Endodermal cell (in vitro differentiated cells): Measurements from ENCODE around the gene FARP1. TPM values are rescaled to one million over a fixed set of nuclear protein-coding genes. Genes with fewer than 3 reads are reported as not detected.
A peak's percentile ranks its signal among the peaks of the same experiment; 100 is the strongest.

Experiments used
- DNase-seq: peaks from one replicate; pipeline ENCODE4 v3.0.0-alpha.2; 2017
- H3K27ac ChIP-seq: 2 replicates; pipeline ENCODE4 v1.5.1; 2013; ENCODE audit warnings: mild to moderate bottlenecking, low read depth, low read length, moderate library complexity
- H3K27me3 ChIP-seq: 2 replicates; pipeline ENCODE4 v1.6.1; 2013; ENCODE audit warnings: mild to moderate bottlenecking, low read length, moderate library complexity; ENCODE audit not compliant: insufficient read depth, control insufficient read depth, poor library complexity, severe bottlenecking
- H3K36me3 ChIP-seq: 2 replicates; pipeline ENCODE4 v1.7.0; 2013; ENCODE audit warnings: mild to moderate bottlenecking, low read length, moderate library complexity; ENCODE audit not compliant: control insufficient read depth, insufficient read depth
- H3K4me1 ChIP-seq: one replicate; pipeline ENCODE4 v1.7.0; 2013; ENCODE audit warnings: low read length; ENCODE audit not compliant: control insufficient read depth, insufficient read depth
- H3K4me3 ChIP-seq: 2 replicates; pipeline ENCODE4 v1.5.1; 2013; ENCODE audit warnings: mild to moderate bottlenecking, low read length, moderate library complexity
- H3K9ac ChIP-seq: 2 replicates; pipeline ENCODE4 v1.6.1; 2013; ENCODE audit warnings: mild to moderate bottlenecking, low read length, moderate library complexity; ENCODE audit not compliant: poor library complexity, severe bottlenecking; ENCODE audit errors: extremely low read depth
- H3K9me3 ChIP-seq: 2 replicates; pipeline ENCODE4 v1.6.1; 2013; ENCODE audit warnings: mild to moderate bottlenecking, low read length, moderate library complexity; ENCODE audit not compliant: control insufficient read depth
- H3K27ac Mint-ChIP-seq: 2 replicates; pipeline ENCODE4 v1.8.0; 2020; ENCODE audit warnings: mixed read lengths
- H3K27me3 Mint-ChIP-seq: 2 replicates; pipeline ENCODE4 v1.8.0; 2021; ENCODE audit warnings: mild to moderate bottlenecking, mixed read lengths; ENCODE audit not compliant: insufficient read depth
- H3K36me3 Mint-ChIP-seq: 2 replicates; pipeline ENCODE4 v1.8.0; 2020; ENCODE audit warnings: low read depth, mixed read lengths
- H3K4me1 Mint-ChIP-seq: 2 replicates; pipeline ENCODE4 v1.8.0; 2020; ENCODE audit warnings: mixed read lengths
- H3K4me3 Mint-ChIP-seq: 2 replicates; pipeline ENCODE4 v1.8.0; 2020; ENCODE audit warnings: mild to moderate bottlenecking, moderate library complexity, mixed read lengths
- H3K9me3 Mint-ChIP-seq: 2 replicates; pipeline ENCODE4 v1.8.0; 2020; ENCODE audit warnings: mild to moderate bottlenecking, mixed read lengths
- CTCF ChIP-seq: fragments of 200-600 bp; sonication (generic); conservative IDR thresholded peaks from 2 replicates; pipeline ENCODE4 v1.5.0; 2021; ENCODE audit warnings: antibody characterized with exemption, mild to moderate bottlenecking
- WGBS, 2 experiments: methylation state at CpG; one replicate each; pipeline versions ENCODE4 v1.1.5 to v1.1.7; 2013; ENCODE audit warnings: missing lambda C conversion rate in 2 of 2, mixed read lengths in 1 of 2; ENCODE audit not compliant: insufficient coverage in 1 of 2, insufficient read length in 1 of 2; 5-methylcytosine and 5-hydroxymethylcytosine counted together
- total RNA-seq, 2 donors: library from RNA; stranded (reverse); fragmentation: NEBNext Ultra II Directional in 1 of 2; extraction: Animal tissue kit (Norgen Biotek cat#: 25700) in 1 of 2; gene quantifications; 2 replicates in 1 of 2; 3 replicates in 1 of 2; pipeline ENCODE4 v1.2.1, GENCODE V29; 2021

Gene FARP1
- total RNA-seq, 2 donors from 2014 or later, result 237 to 319 TPM

GRCh38 chr13:98495627-98496478, 353.0 kb downstream of the FARP1 start:
- no peaks in the 10 kb centered on the region for H3K27me3 Mint-ChIP-seq
- Histone ChIP-seq H3K9me3 (no peaks in the 10 kb centered on the region), H3K27ac (no peak overlapping the region), H3K4me1 (peaks cover 19% of the 10 kb centered on the region), H3K4me3 (no peak overlapping the region), H3K27me3 (no peaks in the 10 kb centered on the region), H3K9ac (no peak overlapping the region), H3K36me3 (peaks cover 23% of the 10 kb centered on the region)
- H3K4me1 Mint-ChIP-seq, result peaks cover 46% of the 10 kb centered on the region
- DNase-seq, result peak; percentile 71
- H3K36me3 Mint-ChIP-seq, result peaks cover 15% of the 10 kb centered on the region
- peak overlapping the region; percentile 19 for H3K4me3 Mint-ChIP-seq
- 85 to 88% methylated on average over 10 to 14 of the region's 15 CpGs for WGBS, 2 experiments
- H3K27ac Mint-ChIP-seq, result peak overlapping the region; percentile 76
- TF ChIP-seq CTCF, result no peak
- H3K9me3 Mint-ChIP-seq, result no peaks in the 10 kb centered on the region

- no peaks in the 10 kb centered on the region for H3K27me3 Mint-ChIP-seq
- TF ChIP-seq CTCF, result no peak
- Histone ChIP-seq H3K4me3 (no peak overlapping the region), H3K9me3 (no peaks in the 10 kb centered on the region), H3K27ac (no peak overlapping the region), H3K27me3 (no peaks in the 10 kb centered on the region), H3K9ac (no peak overlapping the region), H3K36me3 (peaks cover 23% of the 10 kb centered on the region), H3K4me1 (peaks cover 19% of the 10 kb centered on the region)
- no peaks in the 10 kb centered on the region for H3K9me3 Mint-ChIP-seq
- DNase-seq, result no peak
- WGBS, 2 experiments, result 88% methylated on average over 3 of the region's 3 CpGs; no CpG with 5 or more reads in 1 of the 2 experiments
- H3K36me3 Mint-ChIP-seq, result peaks cover 15% of the 10 kb centered on the region
- H3K27ac Mint-ChIP-seq, result no peak overlapping the region
- peaks cover 42% of the 10 kb centered on the region for H3K4me1 Mint-ChIP-seq
- no peak overlapping the region for H3K4me3 Mint-ChIP-seq
Measured at GRCh38 chr13:98496479-98496791, 353.5 kb downstream of the FARP1 start.

- Mint-ChIP-seq H3K27me3 (no peaks in the 10 kb centered on the region), H3K27ac (peak overlapping the region; percentile 25), H3K4me3 (no peak overlapping the region), H3K9me3 (no peaks in the 10 kb centered on the region), H3K36me3 (peaks cover 15% of the 10 kb centered on the region), H3K4me1 (peaks cover 44% of the 10 kb centered on the region)
- no peak for DNase-seq
- Histone ChIP-seq H3K27ac (no peak overlapping the region), H3K36me3 (peaks cover 23% of the 10 kb centered on the region), H3K9me3 (no peaks in the 10 kb centered on the region), H3K9ac (no peak overlapping the region), H3K4me3 (no peak overlapping the region), H3K27me3 (no peaks in the 10 kb centered on the region), H3K4me1 (peaks cover 21% of the 10 kb centered on the region)
- TF ChIP-seq CTCF, result no peak
- 91 to 94% methylated on average over 7 to 8 of the region's 8 CpGs for WGBS, 2 experiments
Measured at GRCh38 chr13:98496966-98497365, 354.1 kb downstream of the FARP1 start.
